Activated T-cell treated with anti-CD3 and anti-CD28 coated beads, Interleukin-2, amount 50 U/mL, for 24 hours (primary cell): ENCODE results near the gene PROM2.

Experiments used
- DNase-seq: peaks from one replicate; pipeline ENCODE4 v3.0.0-alpha.2; 2020
- H3K27ac Mint-ChIP-seq: 2 replicates; pipeline ENCODE4 v1.8.0; 2020; ENCODE audit warnings: mild to moderate bottlenecking, mixed read lengths
- H3K27me3 Mint-ChIP-seq: 2 replicates; pipeline ENCODE4 v1.8.0; 2020; ENCODE audit warnings: mixed read lengths
- H3K36me3 Mint-ChIP-seq: 2 replicates; pipeline ENCODE4 v1.8.0; 2020; ENCODE audit warnings: low read depth, mixed read lengths
- H3K4me1 Mint-ChIP-seq: 2 replicates; pipeline ENCODE4 v1.8.0; 2020; ENCODE audit warnings: low read depth, mixed read lengths
- H3K4me3 Mint-ChIP-seq: 2 replicates; pipeline ENCODE4 v1.8.0; 2020; ENCODE audit warnings: mild to moderate bottlenecking, moderate library complexity, mixed read lengths
- H3K9me3 Mint-ChIP-seq: 2 replicates; pipeline ENCODE4 v1.8.0; 2020; ENCODE audit warnings: mixed read lengths

The PROM2 gene

GRCh38 chr2:95275601-95276243, 1.5 kb downstream of the PROM2 start:
- H3K9me3 Mint-ChIP-seq = no peaks in the 10 kb centered on the region
- no peaks in the 10 kb centered on the region for H3K4me1 Mint-ChIP-seq
- H3K4me3 Mint-ChIP-seq = no peak overlapping the region
- H3K27ac Mint-ChIP-seq = no peak overlapping the region
- H3K27me3 Mint-ChIP-seq = no peaks in the 10 kb centered on the region
- no peak for DNase-seq
- H3K36me3 Mint-ChIP-seq = no peaks in the 10 kb centered on the region

DNA sequence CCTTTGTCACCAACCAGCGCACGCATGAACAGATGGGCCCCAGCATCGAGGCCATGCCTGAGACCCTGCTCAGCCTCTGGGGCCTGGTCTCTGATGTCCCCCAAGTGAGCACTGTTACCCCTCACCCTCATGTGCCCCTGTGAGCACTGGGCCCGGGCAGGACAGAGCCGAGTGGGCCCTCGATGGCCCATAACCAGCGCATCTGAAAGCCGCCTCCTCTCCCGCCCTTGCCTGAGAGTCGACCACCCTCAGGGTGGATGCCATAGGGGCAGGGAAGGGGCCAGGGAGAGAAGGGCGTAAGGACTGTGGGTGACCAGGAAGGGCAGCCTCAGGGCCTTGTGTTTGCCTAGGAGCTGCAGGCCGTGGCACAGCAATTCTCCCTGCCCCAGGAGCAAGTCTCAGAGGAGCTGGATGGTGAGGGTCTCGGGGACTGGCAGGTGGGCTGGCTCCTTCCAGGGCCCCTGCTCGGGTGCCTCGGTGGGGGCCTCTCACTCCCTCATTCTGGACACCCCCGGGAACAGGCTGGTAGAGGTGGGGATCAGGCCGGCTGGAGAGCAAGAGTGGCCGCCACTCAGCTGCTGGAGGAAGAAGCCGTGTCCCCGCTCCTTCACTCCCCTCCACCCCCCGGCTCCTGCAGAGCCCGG, 2.1 kb downstream of the PROM2 start:
- Mint-ChIP-seq H3K4me1 (no peaks in the 10 kb centered on the region), H3K4me3 (no peak overlapping the region), H3K36me3 (no peaks in the 10 kb centered on the region), H3K9me3 (no peaks in the 10 kb centered on the region), H3K27ac (no peak overlapping the region), H3K27me3 (no peaks in the 10 kb centered on the region)
- DNase-seq = no peak

DNA sequence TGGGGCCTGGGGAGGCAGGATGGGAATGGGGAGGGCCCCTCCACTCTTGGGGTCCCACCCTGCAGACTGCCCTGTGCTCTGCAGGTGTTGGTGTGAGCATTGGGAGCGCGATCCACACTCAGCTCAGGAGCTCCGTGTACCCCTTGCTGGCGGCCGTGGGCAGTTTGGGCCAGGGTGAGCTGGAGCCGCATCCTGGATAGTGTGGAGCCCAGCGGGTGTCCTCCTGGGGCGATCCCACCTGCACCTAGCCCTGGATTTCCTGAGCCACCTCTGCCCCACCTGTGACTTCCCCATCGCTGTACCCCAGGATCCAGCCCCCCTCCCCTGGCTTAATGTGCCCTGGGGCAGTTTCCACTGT, 2.6 kb downstream of the PROM2 start:
- no peaks in the 10 kb centered on the region for H3K4me1 Mint-ChIP-seq
- H3K36me3 Mint-ChIP-seq = no peaks in the 10 kb centered on the region
- H3K27me3 Mint-ChIP-seq = no peaks in the 10 kb centered on the region
- no peaks in the 10 kb centered on the region for H3K9me3 Mint-ChIP-seq
- H3K27ac Mint-ChIP-seq = no peak overlapping the region
- no peak overlapping the region for H3K4me3 Mint-ChIP-seq
- no peak for DNase-seq

GRCh38 chr2:95277246-95277906, 3.1 kb downstream of the PROM2 start:
- Mint-ChIP-seq H3K27ac (no peak overlapping the region), H3K27me3 (no peaks in the 10 kb centered on the region)
- no peak for DNase-seq

GRCh38 chr2:95278051-95278471, 3.8 kb downstream of the PROM2 start:
- DNase-seq = no peak
- H3K4me1 Mint-ChIP-seq = no peaks in the 10 kb centered on the region
- H3K27ac Mint-ChIP-seq = no peak overlapping the region
- H3K27me3 Mint-ChIP-seq = no peaks in the 10 kb centered on the region
- H3K4me3 Mint-ChIP-seq = no peak overlapping the region
- H3K9me3 Mint-ChIP-seq = no peaks in the 10 kb centered on the region
- H3K36me3 Mint-ChIP-seq = no peaks in the 10 kb centered on the region

More at GRCh38 chr2:95277246-95277906, 3.1 kb downstream of the PROM2 start:
- Mint-ChIP-seq H3K4me3 (no peak overlapping the region), H3K36me3 (no peaks in the 10 kb centered on the region), H3K9me3 (no peaks in the 10 kb centered on the region), H3K4me1 (no peaks in the 10 kb centered on the region)

DNA sequence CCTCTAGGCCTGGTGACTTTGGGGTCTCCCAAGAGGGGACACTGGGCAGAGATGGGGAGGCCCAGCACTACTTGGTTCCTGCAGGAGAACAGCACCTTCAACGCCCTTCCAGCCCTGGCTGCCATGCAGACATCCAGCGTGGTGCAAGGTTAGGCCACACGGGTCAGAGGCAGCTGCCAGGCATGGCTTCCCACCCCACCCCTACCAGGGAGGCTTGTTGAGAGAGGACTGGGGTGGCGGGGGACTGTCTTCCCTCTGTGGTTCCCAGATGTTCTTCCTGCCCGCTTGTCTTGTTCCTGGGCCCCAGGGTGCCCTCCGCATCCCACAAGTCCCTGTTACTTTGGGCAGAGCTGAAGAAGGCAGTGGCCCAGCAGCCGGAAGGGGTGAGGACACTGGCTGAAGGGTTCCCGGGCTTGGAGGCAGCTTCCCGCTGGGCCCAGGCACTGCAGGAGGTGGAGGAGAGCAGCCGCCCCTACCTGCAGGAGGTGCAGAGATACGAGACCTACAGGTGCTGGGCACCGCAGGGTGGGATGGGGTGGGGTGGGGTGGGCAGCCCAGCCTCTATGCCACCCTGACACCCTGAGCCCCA, 4.5 kb downstream of the PROM2 start:
- Mint-ChIP-seq H3K27me3 (no peaks in the 10 kb centered on the region), H3K36me3 (no peaks in the 10 kb centered on the region), H3K4me3 (no peak overlapping the region), H3K9me3 (no peaks in the 10 kb centered on the region), H3K4me1 (no peaks in the 10 kb centered on the region), H3K27ac (no peak overlapping the region)
- DNase-seq = no peak

- H3K9me3 Mint-ChIP-seq = no peaks in the 10 kb centered on the region
Measured at GRCh38 chr2:95279435-95280035, 5.3 kb downstream of the PROM2 start.

GRCh38 chr2:95281071-95281470, 6.8 kb downstream of the PROM2 start:
- no peaks in the 10 kb centered on the region for H3K9me3 Mint-ChIP-seq
- no peaks in the 10 kb centered on the region for H3K27me3 Mint-ChIP-seq
- no peak for DNase-seq
- H3K36me3 Mint-ChIP-seq = no peaks in the 10 kb centered on the region
- no peak overlapping the region for H3K4me3 Mint-ChIP-seq
- H3K4me1 Mint-ChIP-seq = no peaks in the 10 kb centered on the region
- no peak overlapping the region for H3K27ac Mint-ChIP-seq

More at GRCh38 chr2:95279435-95280035, 5.3 kb downstream of the PROM2 start:
- Mint-ChIP-seq H3K27me3 (no peaks in the 10 kb centered on the region), H3K4me1 (no peaks in the 10 kb centered on the region), H3K27ac (no peak overlapping the region), H3K36me3 (no peaks in the 10 kb centered on the region), H3K4me3 (no peak overlapping the region)
- no peak for DNase-seq

DNA sequence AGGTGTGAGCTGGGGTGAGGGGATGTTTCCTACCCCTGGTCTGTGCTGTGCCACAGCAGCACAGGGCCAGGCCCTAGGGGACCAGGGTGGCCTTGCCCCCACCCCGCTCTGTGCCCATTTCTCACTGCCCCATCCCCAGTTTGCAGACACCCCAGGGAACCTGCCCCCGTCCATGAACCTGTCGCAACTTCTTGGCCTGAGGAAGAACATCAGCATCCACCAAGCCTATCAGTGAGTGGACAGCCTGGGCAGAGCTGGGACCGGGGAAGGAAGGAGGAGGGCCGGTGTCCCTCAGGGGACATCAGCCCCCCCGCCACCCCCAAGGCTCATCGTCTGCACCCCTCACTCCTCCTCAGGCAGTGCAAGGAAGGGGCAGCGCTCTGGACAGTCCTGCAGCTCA, 7.5 kb downstream of the PROM2 start:
- Mint-ChIP-seq H3K27me3 (no peaks in the 10 kb centered on the region), H3K36me3 (no peaks in the 10 kb centered on the region), H3K4me1 (no peaks in the 10 kb centered on the region), H3K27ac (no peak overlapping the region), H3K9me3 (no peaks in the 10 kb centered on the region), H3K4me3 (no peak overlapping the region)
- DNase-seq = no peak

DNA sequence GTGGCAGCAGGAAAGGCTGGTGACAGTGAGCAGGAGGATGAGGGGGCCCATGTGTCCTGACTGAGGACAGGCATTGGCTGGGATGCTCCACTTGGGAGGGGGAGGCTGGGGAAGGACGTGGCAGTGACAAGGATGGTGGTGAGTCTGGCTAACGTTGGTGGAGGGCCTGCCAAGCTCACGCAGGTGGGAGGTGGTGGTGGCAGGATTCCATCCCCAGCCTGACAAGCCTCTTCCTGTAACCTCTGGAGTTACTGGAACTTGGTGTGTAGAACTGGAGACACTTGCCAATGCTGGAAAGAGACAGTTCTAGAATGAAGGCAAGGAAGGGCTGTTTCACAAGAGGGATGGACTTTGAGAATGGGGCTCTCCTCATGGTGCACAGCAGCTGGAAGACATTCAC, 8.2 kb downstream of the PROM2 start:
- H3K4me3 Mint-ChIP-seq = no peak overlapping the region
- H3K27ac Mint-ChIP-seq = no peak overlapping the region
- DNase-seq = no peak
- H3K9me3 Mint-ChIP-seq = no peaks in the 10 kb centered on the region
- H3K36me3 Mint-ChIP-seq = no peaks in the 10 kb centered on the region
- H3K27me3 Mint-ChIP-seq = no peaks in the 10 kb centered on the region
- H3K4me1 Mint-ChIP-seq = no peaks in the 10 kb centered on the region

- no peaks in the 10 kb centered on the region for H3K9me3 Mint-ChIP-seq
- no peaks in the 10 kb centered on the region for H3K27me3 Mint-ChIP-seq
- no peak overlapping the region for H3K4me3 Mint-ChIP-seq
Measured at GRCh38 chr2:95283562-95283961, 9.3 kb downstream of the PROM2 start.

DNA sequence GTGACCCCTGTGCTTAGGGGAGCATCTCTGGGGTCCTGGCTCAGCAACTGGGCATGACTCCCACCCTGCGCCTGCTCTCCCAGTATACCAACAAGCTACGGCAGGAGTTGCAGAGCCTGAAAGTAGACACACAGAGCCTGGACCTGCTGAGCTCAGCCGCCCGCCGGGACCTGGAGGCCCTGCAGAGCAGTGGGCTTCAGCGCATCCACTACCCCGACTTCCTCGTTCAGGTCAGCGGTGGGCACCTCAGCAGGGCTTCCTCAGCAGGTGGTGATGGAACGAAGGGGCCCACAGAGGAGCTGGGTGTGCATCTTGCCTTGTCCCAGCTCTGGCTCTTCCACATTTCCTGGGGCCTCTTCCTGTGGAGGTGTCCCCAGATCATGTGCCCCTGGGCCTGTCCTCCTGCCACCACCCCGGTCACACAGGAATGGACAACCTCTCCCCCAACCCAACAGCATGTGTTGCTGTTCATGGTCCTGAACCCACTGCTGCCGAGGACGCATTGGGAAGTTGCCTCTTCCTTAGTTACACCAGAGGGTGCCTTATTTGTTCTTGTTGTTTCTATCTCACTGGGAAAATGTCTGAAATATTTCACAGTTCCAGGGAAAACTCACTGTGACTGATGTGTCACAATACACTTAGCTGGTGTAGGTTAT, 10.8 kb downstream of the PROM2 start:
- H3K36me3 Mint-ChIP-seq = no peaks in the 10 kb centered on the region
- no peaks in the 10 kb centered on the region for H3K4me1 Mint-ChIP-seq
- H3K27ac Mint-ChIP-seq = no peak overlapping the region
- H3K27me3 Mint-ChIP-seq = no peaks in the 10 kb centered on the region
- no peak for DNase-seq
- peaks cover under 1% of the 10 kb centered on the region for H3K9me3 Mint-ChIP-seq
- no peak overlapping the region for H3K4me3 Mint-ChIP-seq

More at GRCh38 chr2:95283562-95283961, 9.3 kb downstream of the PROM2 start:
- Mint-ChIP-seq H3K4me1 (no peaks in the 10 kb centered on the region), H3K36me3 (no peaks in the 10 kb centered on the region), H3K27ac (no peak overlapping the region)
- DNase-seq = no peak

- Mint-ChIP-seq H3K27ac (no peak overlapping the region), H3K36me3 (no peaks in the 10 kb centered on the region), H3K4me3 (no peak overlapping the region), H3K4me1 (no peaks in the 10 kb centered on the region), H3K27me3 (no peaks in the 10 kb centered on the region), H3K9me3 (peaks cover 6% of the 10 kb centered on the region)
- no peak for DNase-seq
Measured at GRCh38 chr2:95285542-95285932, 11.3 kb downstream of the PROM2 start.

- peaks cover 19% of the 10 kb centered on the region for H3K9me3 Mint-ChIP-seq
- no peaks in the 10 kb centered on the region for H3K4me1 Mint-ChIP-seq
- DNase-seq = no peak
- no peak overlapping the region for H3K27ac Mint-ChIP-seq
- no peaks in the 10 kb centered on the region for H3K36me3 Mint-ChIP-seq
- no peaks in the 10 kb centered on the region for H3K27me3 Mint-ChIP-seq
- H3K4me3 Mint-ChIP-seq = no peak overlapping the region
Measured at GRCh38 chr2:95287336-95287735, 13.1 kb downstream of the PROM2 start.
